Cardiac fibroblast (primary cell): Measurements from ENCODE around the gene PPP1R1C.

ENCODE experiments used
- DNase-seq, 2 donors: peaks; one replicate each; pipeline versions ENCODE4 v3.0.0 to v3.0.0-alpha.2; 2010; ENCODE audit warnings: low read depth in 2 of 2
- H3K4me3 ChIP-seq, 2 donors: replicated peaks in 1 of 2; 1 replicate in 1 of 2; 2 replicates in 1 of 2; pipeline ENCODE4 v1.5.1; 2011; ENCODE audit warnings: low read depth in 2 of 2, low read length in 2 of 2, mild to moderate bottlenecking in 2 of 2, moderate library complexity in 1 of 2
- CTCF ChIP-seq: IDR thresholded peaks from one replicate; pipeline ENCODE4 v1.5.1; 2011; ENCODE audit warnings: low read depth, mild to moderate bottlenecking, low read length, inconsistent platforms

PPP1R1C gene

GRCh38 chr2:182069908-182070307, 84.3 kb downstream of the PPP1R1C start:
- no peak overlapping the region for H3K4me3 ChIP-seq
- TF ChIP-seq CTCF: no peak
- no peak for DNase-seq

- DNase-seq: no peak
- TF ChIP-seq CTCF: no peak
- H3K4me3 ChIP-seq: no peak overlapping the region
Measured at GRCh38 chr2:182070736-182071135, 85.1 kb downstream of the PPP1R1C start.

GRCh38 chr2:182072861-182073260, 87.2 kb downstream of the PPP1R1C start:
- no peak for TF ChIP-seq CTCF
- no peak overlapping the region for H3K4me3 ChIP-seq
- DNase-seq: no peak

- no peak for TF ChIP-seq CTCF
- H3K4me3 ChIP-seq: no peak overlapping the region
- DNase-seq: no peak
Measured at GRCh38 chr2:182073613-182074012, 88.0 kb downstream of the PPP1R1C start.

GRCh38 chr2:182077023-182077422, 91.4 kb downstream of the PPP1R1C start:
- peak in 1 of 2 donors; percentile 31 for DNase-seq
- TF ChIP-seq CTCF: no peak

GRCh38 chr2:182077448-182078142, 91.9 kb downstream of the PPP1R1C start:
- DNase-seq: peak; percentile 92 to 94
- no peak overlapping the region for H3K4me3 ChIP-seq
- peak; percentile 50 for TF ChIP-seq CTCF

More at GRCh38 chr2:182077023-182077422, 91.4 kb downstream of the PPP1R1C start:
- no peak overlapping the region for H3K4me3 ChIP-seq
